Endothelial cell of umbilical vein (primary cell): ENCODE data around the gene MGAT4B. TPM values are rescaled to one million over a fixed set of nuclear protein-coding genes. Genes with fewer than 3 reads are reported as not detected.

ENCODE experiments used
- BruUV-seq: library from RNA; stranded (reverse); fragments of 400-500 nt; replicated peaks from 2 replicates; lab custom pipeline; 2021; lab: Mats Ljungman, UMichigan
- CTCF ChIA-PET: fragments of 300-600, 350-600 bp; sonication (Branson Sonifier 250); formaldehyde crosslinking; loops from one replicate; lab custom pipeline; 2021; ENCODE audit warnings: antibody characterized with exemption, inconsistent platforms; lab: Charles Lee
- POLR2A ChIA-PET: fragments of 300-600, 350-600 bp; sonication (Branson Sonifier 250); formaldehyde crosslinking; loops from one replicate; lab custom pipeline; 2021; ENCODE audit warnings: antibody characterized with exemption, inconsistent platforms; lab: Charles Lee
- DNase-seq: peaks from one replicate; pipeline ENCODE4 v3.0.0-alpha.2; 2011; ENCODE audit warnings: low read depth, low spot score
- FAIRE-seq: peaks from 2 replicates; lab custom pipeline; 2011; peaks lifted over from hg19 to GRCh38; lab: Jason Lieb, UNC
- H2AFZ ChIP-seq: 2 replicates; pipeline ENCODE4 v1.6.0; 2012; ENCODE audit warnings: low read depth, low read length, control low read depth, inconsistent platforms
- H3K27ac ChIP-seq: 2 replicates; pipeline ENCODE4 v1.5.1; 2011; ENCODE audit warnings: low read depth, mild to moderate bottlenecking, control low read depth, low read length, moderate library complexity; ENCODE audit not compliant: insufficient read depth
- H3K27me3 ChIP-seq, 2 experiments: 2 replicates each; pipeline versions ENCODE4 v1.6.0 to v1.6.1; 2011; ENCODE audit warnings: low read length in 2 of 2, mixed read lengths in 1 of 2; ENCODE audit not compliant: control insufficient read depth in 2 of 2, insufficient read depth in 2 of 2
- H3K36me3 ChIP-seq, 2 experiments: 2 replicates in 1 of 2; 3 replicates in 1 of 2; pipeline ENCODE4 v1.5.1; 2011; ENCODE audit warnings: low read length in 2 of 2, mild to moderate bottlenecking in 1 of 2, moderate library complexity in 1 of 2; ENCODE audit not compliant: control insufficient read depth in 2 of 2, insufficient read depth in 2 of 2; ENCODE audit errors: extremely low read depth in 1 of 2
- H3K4me1 ChIP-seq: 3 replicates; pipeline ENCODE4 v1.5.1; 2011; ENCODE audit warnings: mild to moderate bottlenecking, low read length; ENCODE audit not compliant: control insufficient read depth, insufficient read depth; ENCODE audit errors: extremely low read depth
- H3K4me2 ChIP-seq: 2 replicates; pipeline ENCODE4 v1.6.1; 2011; ENCODE audit warnings: low read length, control low read depth, mixed read lengths; ENCODE audit not compliant: insufficient read depth
- H3K4me3 ChIP-seq, 3 experiments: fragments of 200-600 bp in 1 of 3; sonication (generic), shearing (Covaris generic) in 1 of 3; replicated peaks in 1 of 3; 2 replicates each; pipeline ENCODE4 v1.5.1; 2011 to 2016; ENCODE audit warnings: control low read depth in 3 of 3, low read length in 3 of 3, mild to moderate bottlenecking in 2 of 3, inconsistent platforms in 1 of 3, low read depth in 1 of 3, moderate library complexity in 1 of 3; ENCODE audit not compliant: insufficient read depth in 1 of 3
- H3K79me2 ChIP-seq: 2 replicates; pipeline ENCODE4 v1.6.0; 2012; ENCODE audit warnings: low read length, inconsistent platforms; ENCODE audit not compliant: control insufficient read depth, insufficient read depth
- H3K9ac ChIP-seq: replicated peaks from 2 replicates; pipeline ENCODE3; 2011; ENCODE audit warnings: low read length, control low read depth; ENCODE audit not compliant: insufficient read depth; ENCODE audit errors: extremely low read depth
- H3K9me1 ChIP-seq: replicated peaks from 3 replicates; pipeline ENCODE4 v1.6.0; 2011; ENCODE audit warnings: mild to moderate bottlenecking, low read length; ENCODE audit not compliant: control insufficient read depth, insufficient read depth; ENCODE audit errors: extremely low read depth
- H3K9me3 ChIP-seq: replicated peaks from 2 replicates; pipeline ENCODE4 v1.5.1; 2012; ENCODE audit warnings: low read length, inconsistent platforms; ENCODE audit not compliant: control insufficient read depth, insufficient read depth
- H4K20me1 ChIP-seq: replicated peaks from 2 replicates; pipeline ENCODE3; 2011; ENCODE audit warnings: mild to moderate bottlenecking, low read length; ENCODE audit not compliant: control insufficient read depth, insufficient read depth; ENCODE audit errors: extremely low read depth
- CTCF ChIP-seq, 2 donors: IDR thresholded peaks; 1 replicate in 1 of 2; 2 replicates in 1 of 2; pipeline ENCODE4 v1.5.1; 2011; ENCODE audit warnings: low read length in 2 of 2, mild to moderate bottlenecking in 2 of 2, moderate library complexity in 2 of 2, control low read depth in 1 of 2, inconsistent platforms in 1 of 2, low read depth in 1 of 2; ENCODE audit not compliant: insufficient read depth in 1 of 2; ENCODE audit errors: extremely low read depth in 1 of 2
- EZH2 ChIP-seq: IDR thresholded peaks from 2 replicates; pipeline ENCODE4 v1.6.1; 2012; ENCODE audit warnings: borderline replicate concordance, low read depth, mild to moderate bottlenecking, moderate library complexity, low read length, inconsistent platforms; ENCODE audit not compliant: severe bottlenecking
- FOS ChIP-seq: IDR thresholded peaks from 2 replicates; pipeline ENCODE4 v1.6.1; 2011; ENCODE audit warnings: mild to moderate bottlenecking, low read length, moderate library complexity, borderline replicate concordance; ENCODE audit not compliant: insufficient read depth
- GATA2 ChIP-seq: IDR thresholded peaks from 2 replicates; pipeline ENCODE4 v1.7.0; 2011; ENCODE audit warnings: low read depth, mild to moderate bottlenecking, moderate library complexity, mixed read lengths, low read length; ENCODE audit not compliant: insufficient read length, insufficient read depth
- JUN ChIP-seq: IDR thresholded peaks from 2 replicates; pipeline ENCODE4 v1.6.1; 2011; ENCODE audit warnings: borderline replicate concordance, low read depth; ENCODE audit not compliant: insufficient read length, insufficient read depth
- MAX ChIP-seq: IDR thresholded peaks from 2 replicates; pipeline ENCODE4 v1.6.1; 2011; ENCODE audit not compliant: insufficient read depth, insufficient read length
- MYC ChIP-seq: IDR thresholded peaks from one replicate; pipeline ENCODE4 v1.6.1; 2011; ENCODE audit warnings: mild to moderate bottlenecking, low read depth, low read length
- POLR2A ChIP-seq: IDR thresholded peaks from 2 replicates; pipeline ENCODE4 v1.6.1; 2012; ENCODE audit warnings: low read depth, mild to moderate bottlenecking, control low read depth, low read length
- POLR2AphosphoS5 ChIP-seq: IDR thresholded peaks from 2 replicates; pipeline ENCODE4 v1.6.1; 2012; ENCODE audit warnings: low read depth, mild to moderate bottlenecking, control low read depth, low read length, moderate library complexity; ENCODE audit not compliant: insufficient read depth
- dilution Hi-C: fragments of 300-500 bp; cut with MboI; formaldehyde crosslinking; loops from one replicate; pipeline ENCODE4 v1.15.0; 2019; ENCODE audit warnings: low sequenced_read_pairs; ENCODE audit not compliant: extremely low pct_ligation_motif_present
- intact Hi-C: fragments of 100-400 bp; cut with micrococcal nuclease; formaldehyde crosslinking; loops from one replicate; pipeline ENCODE4 v1.10.0; 2022
- polyA plus RNA-seq, 4 experiments: library from polyadenylated mRNA; depleted of rRNA in 3 of 4; stranded (reverse) in 3 of 4; unstranded in 1 of 4; fragments of >200 nt; gene quantifications; 2 replicates each; pipeline versions ENCODE4 v1.2.1 to v1.2.3, GENCODE V29; 2011 to 2012; ENCODE audit warnings: missing spikeins in 1 of 4
- total RNA-seq: library from RNA; stranded (reverse); gene quantifications from 2 replicates; pipeline ENCODE4 v1.2.3, GENCODE V29; 2021

Gene MGAT4B
- total and polyA plus RNA-seq, 2 donors (not counting 3 experiments of a cell fraction or from before 2014, with no cell fraction given): 243 TPM

DNA sequence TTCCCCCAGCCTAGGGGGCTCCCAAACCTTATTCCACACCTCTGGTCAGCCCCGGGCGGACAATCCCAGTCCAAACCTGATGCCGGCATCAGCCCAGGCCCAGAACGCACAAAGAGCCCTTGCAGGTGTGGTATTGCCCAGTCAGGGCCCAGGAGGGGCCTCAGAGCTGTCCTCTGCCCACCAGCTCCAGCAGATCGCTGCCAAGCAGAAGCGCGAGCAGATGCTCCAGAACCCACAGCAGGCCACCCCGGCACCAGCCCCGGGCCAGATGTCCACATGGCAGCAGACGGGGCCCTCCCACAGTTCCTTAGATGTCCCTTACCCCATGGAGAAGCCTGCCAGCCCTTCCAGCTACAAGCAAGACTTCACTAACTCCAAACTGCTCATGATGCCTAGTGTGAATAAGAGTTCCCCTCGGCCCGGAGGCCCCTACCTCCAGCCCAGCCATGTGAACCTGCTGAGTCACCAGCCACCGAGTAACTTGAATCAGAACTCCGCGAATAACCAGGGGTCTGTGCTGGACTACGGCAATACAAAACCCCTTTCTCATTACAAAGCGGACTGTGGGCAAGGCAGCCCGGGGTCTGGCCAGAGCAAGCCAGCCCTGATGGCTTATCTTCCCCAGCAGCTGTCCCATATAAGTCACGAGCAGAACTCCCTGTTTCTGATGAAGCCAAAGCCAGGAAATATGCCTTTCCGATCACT, 40.5 kb downstream of the MGAT4B start:
- DNase-seq (peak; percentile 69), FAIRE-seq (peak; percentile 57)
- ChIA-PET POLR2A (no interaction called here), CTCF (interaction anchor here (0.6 to 7.1 kb wide), 6 partner anchors 11 to 48 kb away, joined by 3 to 103 read pairs (median 4); partner anchors contain the start of gene LTC4S)
- peak overlapping the region; percentile 87 for H3K27ac ChIP-seq
- H4K20me1 ChIP-seq: no peaks in the 10 kb centered on the region
- H3K79me2 ChIP-seq: peaks cover 44% of the 10 kb centered on the region
- H3K4me1 ChIP-seq: peaks cover 51% of the 10 kb centered on the region
- H3K4me2 ChIP-seq: peak overlapping the region; percentile 7
- TSS peak; percentile 49 for BruUV-seq
- H2AFZ ChIP-seq: no peak overlapping the region
- no peak for TF ChIP-seq MAX
- no peaks in the 10 kb centered on the region for H3K9me1 ChIP-seq
- peaks cover 0 to 9% of the 10 kb centered on the region in 2 experiments for H3K36me3 ChIP-seq
- intact Hi-C loops: no loop called here
- peak overlapping the region; percentile 54 for H3K9ac ChIP-seq
- no peaks in the 10 kb centered on the region for H3K27me3 ChIP-seq
- H3K9me3 ChIP-seq: no peaks in the 10 kb centered on the region
- peak overlapping the region in 1 of 3 experiments; percentile 10 for H3K4me3 ChIP-seq
- dilution Hi-C loops: no loop called here

DNA sequence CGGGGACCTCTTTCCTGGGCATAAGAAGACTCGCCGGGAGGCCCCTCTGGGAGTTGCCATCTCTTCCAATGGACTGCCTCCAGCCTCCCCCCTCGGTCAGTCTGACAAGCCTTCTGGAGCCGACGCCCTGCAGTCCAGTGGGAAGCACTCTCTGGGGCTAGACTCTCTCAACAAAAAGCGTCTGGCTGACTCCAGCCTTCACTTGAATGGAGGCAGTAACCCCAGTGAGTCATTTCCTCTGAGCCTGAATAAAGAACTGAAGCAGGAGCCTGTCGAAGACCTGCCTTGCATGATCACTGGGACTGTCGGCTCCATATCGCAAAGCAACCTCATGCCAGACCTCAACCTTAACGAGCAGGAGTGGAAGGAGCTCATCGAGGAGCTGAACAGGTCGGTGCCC, 41.3 kb downstream of the MGAT4B start:
- H2AFZ ChIP-seq: no peak overlapping the region
- peak overlapping the region; percentile 7 for H3K4me2 ChIP-seq
- no peaks in the 10 kb centered on the region for H3K9me3 ChIP-seq
- peak overlapping the region; percentile 87 for H3K27ac ChIP-seq
- peak; percentile 100 for FAIRE-seq
- no TSS peak for BruUV-seq
- TF ChIP-seq FOS (peak; percentile 88), POLR2AphosphoS5 (peak; percentile 32), JUN (peak; percentile 81), MAX (no peak), MYC (no peak), GATA2 (no peak), CTCF (IDR thresholded peaks at IDR 0.05; ENCODE audit: extremely low read depth in 1 of 2, insufficient read depth in 1 of 2, low read depth in 1 of 2, low read length in 2 of 2) (no peak), POLR2A (no peak), EZH2 (no peak)
- H3K9ac ChIP-seq: peak overlapping the region; percentile 54
- intact Hi-C loops: loop anchor here (1.0 to 2.0 kb wide), 3 partner anchors 33 to 140 kb away; partner anchors contain the start of genes MAML1 and MRNIP
- peaks cover 46% of the 10 kb centered on the region for H3K79me2 ChIP-seq
- H3K27me3 ChIP-seq: no peaks in the 10 kb centered on the region
- ChIA-PET CTCF (interaction anchor here (0.6 to 7.1 kb wide), 5 partner anchors 10 to 49 kb away, joined by 3 to 103 read pairs (median 5); partner anchors contain the start of gene LTC4S), POLR2A (interaction anchor here (0.6 kb wide), 1 partner anchor 141 kb away, joined by 4 read pairs; no protein-coding TSS in a partner anchor)
- dilution Hi-C loops: no loop called here
- H4K20me1 ChIP-seq: no peaks in the 10 kb centered on the region
- no peaks in the 10 kb centered on the region for H3K9me1 ChIP-seq
- H3K4me3 ChIP-seq: no peak overlapping the region
- peaks cover 51% of the 10 kb centered on the region for H3K4me1 ChIP-seq
- H3K36me3 ChIP-seq: peaks cover 0 to 5% of the 10 kb centered on the region in 2 experiments
- DNase-seq: peak; percentile 89
